DMS 273 treated with DMSO at 0.1 percent for 48 hours (cell line): ENCODE measurements around the gene HSPB1.
A peak's percentile ranks its signal among the peaks of the same experiment; 100 is the strongest.
"Not testable (repeated sequence)": the region's sequence is repeated elsewhere in the genome, so short reads cannot be mapped to it uniquely, and the experiment has no call there.

Source experiments
- DNase-seq: peaks from one replicate; lab custom pipeline; 2025; lab: John Stamatoyannopoulos, UW

The HSPB1 gene

GRCh38 chr7:76308874-76309273, 6.4 kb downstream of the HSPB1 start:
- DNase-seq: not testable (repeated sequence)

DNA sequence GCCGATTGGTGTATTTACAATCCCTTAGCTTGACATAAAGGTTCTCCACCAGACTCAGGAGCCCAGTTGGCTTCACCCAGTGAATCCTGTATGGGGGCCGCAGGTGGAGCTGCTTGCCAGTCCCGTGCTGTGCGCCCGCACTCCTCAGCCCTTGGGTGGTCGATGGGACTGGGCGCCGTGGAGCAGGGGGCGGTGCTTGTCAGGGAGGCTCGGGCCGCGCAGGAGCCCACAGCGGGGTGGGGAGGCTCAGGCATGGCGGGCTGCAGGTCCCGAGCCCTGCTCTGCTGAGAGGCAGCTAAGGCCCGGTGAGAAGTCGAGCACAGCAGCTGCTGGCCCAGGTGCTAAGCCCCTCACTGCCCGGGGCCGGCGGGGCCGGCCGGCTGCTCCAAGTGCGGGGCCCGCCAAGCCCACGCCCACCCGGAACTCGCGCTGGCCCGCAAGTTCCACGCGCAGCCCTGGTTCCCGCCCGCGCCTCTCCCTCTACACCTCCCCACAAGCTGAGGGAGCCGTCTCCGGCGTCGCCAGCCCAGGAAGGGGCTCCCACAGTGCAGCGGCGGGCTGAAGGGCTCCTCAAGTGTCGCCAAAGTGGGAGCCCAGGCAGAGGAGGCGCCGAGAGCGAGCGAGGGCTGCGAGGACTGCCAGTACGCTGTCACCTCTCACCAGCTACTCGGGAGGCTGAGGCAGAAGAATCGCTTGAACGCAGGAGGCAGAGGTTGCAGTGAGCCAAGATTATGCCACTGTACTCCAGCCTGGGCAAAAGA, 7.0 kb downstream of the HSPB1 start:
- DNase-seq: not testable (repeated sequence)

DNA sequence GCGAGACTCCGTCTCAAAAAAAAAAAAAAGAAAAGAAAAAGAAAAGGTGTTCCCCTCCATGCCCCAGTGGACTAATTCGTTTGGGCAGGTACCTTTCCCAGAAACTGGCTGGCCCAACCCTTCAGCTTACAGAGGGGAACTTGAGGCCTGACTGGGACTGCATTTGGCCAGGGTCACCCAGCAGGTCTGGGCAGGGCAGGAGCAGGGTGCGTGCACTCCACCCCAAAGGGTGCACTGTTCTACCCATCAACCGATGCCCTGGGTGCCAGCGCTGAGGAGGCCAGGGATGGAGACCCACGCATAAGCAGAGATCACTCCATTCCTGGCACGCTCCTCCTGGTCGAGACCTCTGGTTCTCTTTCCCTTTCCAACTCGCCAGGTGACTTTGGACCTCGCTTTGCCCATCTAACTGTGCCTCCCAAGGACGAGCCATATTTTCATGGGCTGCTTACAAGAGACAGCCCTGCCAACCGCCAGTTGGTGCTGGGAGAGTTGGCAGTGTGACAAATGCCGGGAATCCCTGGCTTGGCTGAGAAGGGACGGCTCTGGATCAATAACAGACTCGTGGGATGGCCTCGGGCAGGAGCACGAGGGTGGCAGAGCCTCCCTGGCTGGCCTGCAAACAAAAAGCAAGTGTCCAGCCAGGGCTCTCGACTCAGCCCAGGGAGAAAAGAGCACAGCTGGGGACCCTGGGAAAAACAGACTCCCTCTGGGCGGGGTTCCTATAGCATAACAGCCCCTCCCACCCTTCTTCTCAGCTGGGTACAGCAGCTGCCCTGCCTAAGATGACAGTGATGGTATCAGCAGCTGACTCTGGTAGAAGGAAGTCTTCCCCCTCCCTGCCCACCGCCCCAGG, 7.9 kb downstream of the HSPB1 start:
- peak; percentile 72 for DNase-seq

GRCh38 chr7:76311838-76312237, 9.4 kb downstream of the HSPB1 start:
- DNase-seq: not testable (repeated sequence)

- peak; percentile 92 for DNase-seq
Measured at GRCh38 chr7:76314042-76314721, 11.7 kb downstream of the HSPB1 start.

DNA sequence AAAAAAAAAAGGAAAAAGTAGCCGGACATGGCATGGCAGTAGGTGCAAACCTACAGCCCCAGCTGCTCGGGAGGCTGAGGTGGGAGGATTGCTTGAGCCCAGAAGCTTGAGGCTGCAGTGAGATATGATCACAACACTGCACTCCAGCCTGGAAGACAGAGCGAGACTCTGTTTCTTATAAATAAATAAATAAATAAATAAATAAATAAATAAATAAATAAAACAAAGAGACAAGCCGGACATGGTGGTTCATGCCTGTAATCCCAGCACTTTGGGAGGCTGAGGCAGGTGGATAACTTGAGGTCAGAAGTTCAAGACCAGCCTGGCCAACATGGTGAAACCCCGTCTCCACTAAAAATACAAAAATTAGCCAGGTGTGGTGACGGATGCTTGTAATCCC, 12.3 kb downstream of the HSPB1 start:
- DNase-seq: not testable (repeated sequence)

- no peak for DNase-seq
Measured at GRCh38 chr7:76315364-76315763, 12.9 kb downstream of the HSPB1 start.

DNA sequence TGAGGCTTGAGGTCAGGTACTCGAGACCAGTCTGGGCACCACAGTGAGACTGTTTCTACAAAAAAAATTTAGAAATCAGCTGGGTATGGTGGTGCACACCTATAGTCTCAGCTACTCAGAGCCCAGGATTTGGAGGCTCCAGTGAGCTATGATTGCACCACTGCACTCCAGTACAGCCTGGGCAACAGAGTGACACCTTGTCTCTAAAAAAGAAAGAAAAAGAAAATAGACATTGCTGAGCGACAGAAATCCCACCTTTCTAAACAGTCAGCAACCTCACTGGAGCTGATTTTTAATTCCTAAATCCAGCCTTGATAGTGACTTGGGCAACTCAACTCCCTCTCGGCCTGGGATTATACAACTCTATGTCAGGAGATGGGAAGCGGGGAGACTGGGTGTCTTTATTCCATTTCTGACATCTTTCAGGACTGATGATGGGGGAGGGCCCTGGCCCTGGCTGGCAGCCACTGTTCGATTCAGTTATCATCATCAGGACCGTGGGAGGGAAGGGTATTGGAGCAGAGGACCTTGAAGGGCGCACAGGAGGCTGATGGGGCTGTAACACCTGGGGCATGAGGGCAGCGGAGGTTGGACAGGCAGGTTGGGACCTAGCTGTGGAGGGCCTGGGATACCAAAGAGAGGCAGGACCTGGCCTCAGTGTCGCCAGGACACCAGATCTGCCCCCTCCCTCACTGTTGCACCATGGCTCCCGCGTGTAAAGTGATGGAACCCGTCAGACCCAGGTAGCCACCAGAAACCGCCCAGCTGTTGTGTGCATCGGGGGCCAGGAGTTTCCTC, 14.7 kb downstream of the HSPB1 start:
- no peak for DNase-seq

- DNase-seq: peak; percentile 95
Measured at GRCh38 chr7:76317782-76318487, 15.5 kb downstream of the HSPB1 start.

- DNase-seq: peak; percentile 63
Measured at GRCh38 chr7:76318488-76319353, 16.2 kb downstream of the HSPB1 start.

DNA sequence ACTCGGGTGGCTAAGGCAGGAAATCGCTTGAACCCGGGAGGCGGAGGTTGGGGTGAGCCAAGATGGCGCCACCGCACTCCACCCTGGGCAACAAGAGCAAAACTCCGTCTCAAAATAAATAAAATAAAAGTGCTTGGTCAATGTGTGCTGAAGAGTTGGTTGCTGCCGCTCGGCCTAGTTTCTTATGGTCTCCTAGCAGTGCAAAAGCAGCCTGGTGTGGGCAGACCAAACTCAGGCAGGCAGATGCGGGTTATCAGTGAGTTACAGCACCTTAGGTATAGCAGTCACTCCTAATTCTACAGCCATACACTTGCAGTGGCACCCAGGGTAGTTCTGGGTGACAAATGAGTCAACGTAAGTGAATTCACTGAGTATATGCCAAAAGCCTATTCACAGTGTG, 22.6 kb downstream of the HSPB1 start:
- DNase-seq: no peak

- DNase-seq: no peak
Measured at GRCh38 chr7:76325811-76326210, 23.3 kb downstream of the HSPB1 start.

- DNase-seq: no peak
Measured at GRCh38 chr7:76326646-76327233, 24.3 kb downstream of the HSPB1 start.

GRCh38 chr7:76327610-76328009, 25.1 kb downstream of the HSPB1 start:
- DNase-seq: no peak

- no peak for DNase-seq
Measured at GRCh38 chr7:76328389-76328788, 25.9 kb downstream of the HSPB1 start.

DNA sequence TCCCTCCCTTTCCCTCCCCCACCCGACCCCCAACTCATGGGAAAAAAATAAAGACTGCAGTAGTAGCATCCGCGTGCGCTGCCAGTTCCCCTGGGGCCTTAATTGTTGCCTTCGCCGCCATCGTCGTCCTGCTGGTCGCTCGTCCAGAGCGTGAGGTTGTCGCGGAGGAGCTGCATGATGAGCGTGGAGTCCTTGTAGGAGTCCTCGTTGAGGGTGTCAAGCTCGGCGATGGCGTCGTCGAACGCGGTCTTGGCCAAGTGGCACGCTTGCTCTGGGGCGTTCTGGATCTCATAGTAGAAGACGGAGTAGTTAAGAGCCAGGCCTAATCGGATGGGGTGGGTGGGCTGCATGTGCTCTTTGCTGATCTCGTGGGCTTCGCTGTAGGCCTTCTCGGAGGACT, 27.0 kb downstream of the HSPB1 start:
- DNase-seq: no peak

DNA sequence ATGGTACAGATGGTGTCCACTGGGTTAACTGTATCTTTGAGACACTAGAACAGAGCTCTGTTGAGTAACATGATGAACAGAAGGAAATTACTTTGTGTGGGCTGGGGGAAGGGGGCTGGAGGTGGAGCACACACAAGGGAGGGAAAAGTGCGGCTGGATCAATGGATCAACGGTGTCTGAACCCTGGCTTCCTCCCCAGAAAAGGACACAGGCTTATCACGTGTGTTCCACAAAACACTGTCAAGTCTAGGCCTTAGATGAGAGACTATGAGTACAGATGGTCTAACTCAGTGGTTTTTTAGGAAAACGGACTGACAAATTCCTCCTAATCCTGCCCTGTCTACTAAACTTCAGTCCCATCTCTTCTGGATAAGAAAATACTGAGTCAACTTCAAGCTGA, 27.8 kb downstream of the HSPB1 start:
- DNase-seq: no peak

- DNase-seq: no peak
Measured at GRCh38 chr7:76330673-76331072, 28.2 kb downstream of the HSPB1 start.

- DNase-seq: no peak
Measured at GRCh38 chr7:76332078-76332477, 29.6 kb downstream of the HSPB1 start.
